ENCODE results near the gene BRD2. TPM values are rescaled to one million over a fixed set of nuclear protein-coding genes. Genes with fewer than 3 reads are reported as not detected.

BRD2 gene
- total RNA-seq, 1 donor from 2014 or later: 140 TPM

GRCh38 chr6:33021917-33022316 lies 53.5 kb downstream of the BRD2 start:
- Histone ChIP-seq H3K27ac (no peak overlapping the region), H3K36me3 (no peaks in the 10 kb centered on the region), H3K27me3 (no peaks in the 10 kb centered on the region), H3K9me3 (no peaks in the 10 kb centered on the region), H3K4me1 (peaks cover 4 to 10% of the 10 kb centered on the region in 2 donors), H3K4me3 (no peak overlapping the region)
- DNase-seq (ENCODE audit: low spot score in 2 of 2): no peak
- intact Hi-C loops (cut with DNase I): no loop called here
- no peak for TF ChIP-seq CTCF (IDR thresholded peaks at IDR 0.05)

DNA sequence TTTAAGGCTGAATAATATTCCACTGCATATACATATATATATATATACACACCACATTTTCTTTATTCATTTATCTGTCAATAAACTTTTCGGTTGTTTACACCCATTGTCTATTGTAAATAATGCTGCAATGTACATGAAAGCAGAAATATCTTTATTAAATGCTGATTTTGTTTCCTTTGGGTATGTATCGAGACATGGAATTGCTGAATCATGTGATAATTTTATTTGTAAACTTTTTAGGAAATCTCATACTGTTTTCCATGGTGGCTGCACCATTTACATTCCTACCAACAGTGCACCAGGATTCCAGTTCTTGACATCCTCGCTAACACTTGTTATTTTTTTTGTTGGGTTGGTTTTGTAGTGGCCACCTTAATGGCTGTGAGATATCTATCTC lies 55.1 kb downstream of the BRD2 start:
- no peak for TF ChIP-seq CTCF (IDR thresholded peaks at IDR 0.05)
- no peaks in the 10 kb centered on the region for H3K27me3 ChIP-seq
- H3K4me3 ChIP-seq: no peak overlapping the region
- intact Hi-C loops (cut with DNase I): no loop called here
- H3K27ac ChIP-seq: no peak overlapping the region
- no peaks in the 10 kb centered on the region for H3K9me3 ChIP-seq
- H3K4me1 ChIP-seq: peaks cover 4 to 5% of the 10 kb centered on the region in 2 donors
- no peak for DNase-seq (ENCODE audit: low spot score in 2 of 2)
- H3K36me3 ChIP-seq: no peaks in the 10 kb centered on the region

DNA sequence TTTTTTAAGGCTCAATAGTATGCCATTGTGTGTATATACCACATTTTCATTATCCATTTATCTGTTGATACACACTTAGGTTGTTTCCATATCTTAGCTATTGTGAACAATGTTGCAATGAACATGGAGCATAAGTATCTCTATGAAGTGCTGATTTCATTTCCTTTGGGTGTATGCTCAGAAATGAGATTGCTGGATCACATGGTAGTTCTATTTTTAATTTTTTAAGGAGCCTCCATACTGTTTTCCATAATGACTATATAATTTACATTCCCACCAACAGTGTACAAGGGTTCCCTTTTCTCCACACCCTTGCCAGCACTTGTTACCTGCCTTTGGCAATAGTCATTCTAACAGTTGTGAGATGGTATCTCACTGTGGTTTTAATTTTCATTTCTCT lies 56.1 kb downstream of the BRD2 start:
- DNase-seq (ENCODE audit: low spot score in 2 of 2): no peak

GRCh38 chr6:33028220-33028849 lies 59.9 kb downstream of the BRD2 start:
- no peaks in the 10 kb centered on the region for H3K9me3 ChIP-seq
- H3K4me3 ChIP-seq: no peak overlapping the region
- no peaks in the 10 kb centered on the region for H3K4me1 ChIP-seq
- no peak for TF ChIP-seq CTCF (IDR thresholded peaks at IDR 0.05)
- no peak for DNase-seq (ENCODE audit: low spot score in 2 of 2)
- no peaks in the 10 kb centered on the region for H3K36me3 ChIP-seq
- peak overlapping the region in 1 of 2 donors; percentile 19 for H3K27ac ChIP-seq
- no peaks in the 10 kb centered on the region for H3K27me3 ChIP-seq
- intact Hi-C loops (cut with DNase I): no loop called here

More for the DNA sequence above, 56.1 kb downstream of the BRD2 start:
- Histone ChIP-seq H3K4me1 (peaks cover 0 to under 1% of the 10 kb centered on the region in 2 donors), H3K4me3 (no peak overlapping the region), H3K36me3 (no peaks in the 10 kb centered on the region), H3K27me3 (no peaks in the 10 kb centered on the region), H3K27ac (no peak overlapping the region), H3K9me3 (no peaks in the 10 kb centered on the region)
- no peak for TF ChIP-seq CTCF (IDR thresholded peaks at IDR 0.05)
- intact Hi-C loops (cut with DNase I): no loop called here

DNA sequence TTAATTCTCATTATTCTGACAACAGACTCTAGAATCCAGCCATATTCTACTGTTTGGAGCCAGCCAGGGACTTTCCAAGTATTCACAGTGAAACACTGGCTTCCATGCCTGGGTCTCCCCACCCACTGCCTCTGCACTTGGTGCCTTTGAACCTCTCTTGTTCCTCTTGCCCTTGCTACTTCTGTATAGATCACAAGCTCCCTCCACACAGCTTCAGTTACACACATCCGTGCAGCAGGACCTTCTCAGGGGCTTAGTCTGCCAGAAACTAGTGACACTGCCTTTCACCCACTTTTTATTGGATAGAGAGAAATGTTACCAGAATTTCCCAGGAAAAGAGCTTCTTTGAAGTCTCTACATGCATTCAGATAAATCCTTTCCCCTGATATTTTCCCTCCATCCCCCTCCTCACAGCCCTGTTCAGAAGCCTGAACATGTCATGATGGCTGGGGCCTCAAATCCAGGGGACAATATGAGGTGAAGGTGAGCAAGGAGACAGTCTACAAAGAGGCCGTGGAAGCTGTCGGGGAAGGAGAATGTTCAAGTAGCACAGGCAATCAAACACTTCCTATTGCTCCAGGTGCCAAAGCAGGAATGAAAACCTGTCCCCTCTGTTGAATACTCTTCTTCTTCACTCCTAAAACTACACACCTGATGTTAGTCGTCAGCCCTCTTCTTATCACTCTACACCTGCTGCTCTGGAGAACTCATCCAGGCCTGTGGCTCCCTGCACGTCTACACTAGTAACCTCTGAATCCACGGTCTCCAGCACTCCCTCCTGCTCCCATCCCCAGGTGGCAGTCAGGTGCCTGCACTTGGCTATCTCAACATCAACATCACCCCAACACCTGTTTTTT lies 61.2 kb downstream of the BRD2 start:
- intact Hi-C loops (cut with DNase I): no loop called here
- H3K27ac ChIP-seq: peak overlapping the region; percentile 37 to 58
- DNase-seq (ENCODE audit: low spot score in 2 of 2): no peak
- H3K4me1 ChIP-seq: no peaks in the 10 kb centered on the region
- H3K4me3 ChIP-seq: no peak overlapping the region
- H3K36me3 ChIP-seq: no peaks in the 10 kb centered on the region
- H3K27me3 ChIP-seq: no peaks in the 10 kb centered on the region
- no peak for TF ChIP-seq CTCF (IDR thresholded peaks at IDR 0.05)
- no peaks in the 10 kb centered on the region for H3K9me3 ChIP-seq
